ENCODE results near the gene APMAP. TPM values are rescaled to one million over a fixed set of nuclear protein-coding genes. Genes with fewer than 3 reads are reported as not detected.

Gene APMAP
- polyA plus RNA-seq, 3 donors: 92.7 to 98.7 (median 97.6) TPM

DNA sequence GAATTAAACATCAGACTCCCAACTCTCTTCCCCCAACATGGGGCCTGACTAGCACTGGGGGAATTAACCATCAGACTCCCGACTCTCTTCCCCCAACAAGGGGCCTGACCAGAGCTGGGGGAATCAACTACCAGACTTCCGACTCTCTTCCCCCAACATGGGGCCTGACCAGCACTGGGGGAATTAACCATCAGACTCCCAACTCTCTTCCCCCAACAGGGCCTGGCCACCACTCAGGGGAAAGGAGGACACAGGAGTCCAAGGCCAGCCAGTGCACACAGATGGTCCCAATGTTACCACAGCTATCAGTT is 30.4 kb downstream of the APMAP start:
- no peak for DNase-seq (ENCODE audit: extremely low read depth in 1 of 11, low read depth in 9 of 11, low spot score in 4 of 11)

DNA sequence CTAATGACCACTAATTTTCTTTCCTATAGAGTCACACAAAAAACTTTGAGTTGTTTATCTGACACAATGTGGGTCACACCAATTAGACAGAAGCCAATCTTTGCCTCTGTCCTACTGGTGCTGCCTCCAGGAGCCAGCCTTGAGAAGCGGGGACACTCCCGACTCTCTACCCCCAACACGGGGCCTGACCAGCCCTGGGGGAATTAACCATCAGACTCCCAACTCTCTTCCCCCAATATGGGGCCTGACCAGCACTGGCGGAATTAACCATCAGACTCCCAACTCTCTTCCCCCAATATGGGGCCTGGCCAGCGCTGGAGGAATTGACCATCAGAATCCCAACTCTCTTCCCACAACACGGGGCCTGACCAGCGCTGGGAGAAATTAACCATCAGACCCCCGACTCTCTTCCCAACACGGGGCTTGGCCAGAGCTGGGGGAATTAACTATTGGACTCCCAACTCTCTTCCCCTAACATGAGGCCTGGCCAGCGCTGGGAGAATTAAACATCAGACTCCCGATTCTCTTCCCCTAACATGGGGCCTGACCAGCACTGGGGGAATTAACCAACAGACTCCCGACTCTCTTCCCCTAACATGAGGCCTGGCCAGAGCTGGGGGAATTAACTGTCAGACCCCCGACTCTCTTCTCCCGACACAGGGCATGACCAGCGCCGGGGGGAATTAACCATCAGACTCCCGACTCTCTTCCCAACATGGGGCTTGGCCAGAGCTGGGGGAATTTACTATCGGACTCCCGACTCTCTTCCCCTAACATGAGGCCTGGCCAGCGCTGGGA is 31.0 kb downstream of the APMAP start:
- DNase-seq (ENCODE audit: extremely low read depth in 1 of 11, low read depth in 9 of 11, low spot score in 4 of 11): no peak

DNA sequence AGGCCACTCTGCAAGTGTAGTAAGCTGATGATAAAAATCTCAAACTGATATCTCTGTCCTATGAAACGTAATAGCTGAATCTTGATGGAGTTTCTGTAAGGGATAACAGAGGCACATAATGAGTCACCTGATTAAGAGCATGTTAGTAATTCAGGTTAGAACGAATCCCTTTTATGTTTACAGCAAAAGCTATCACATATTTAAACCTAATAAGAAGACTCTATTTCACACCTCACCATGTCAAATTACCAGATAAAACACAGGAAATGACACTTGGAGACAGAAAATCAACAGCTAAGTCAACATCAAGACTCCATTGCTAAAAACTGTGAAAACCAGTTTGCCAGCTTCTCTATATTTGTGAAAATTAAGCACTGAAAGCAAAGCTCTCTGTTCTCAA is 31.7 kb downstream of the APMAP start:
- DNase-seq (ENCODE audit: extremely low read depth in 1 of 11, low read depth in 9 of 11, low spot score in 4 of 11): no peak

DNA sequence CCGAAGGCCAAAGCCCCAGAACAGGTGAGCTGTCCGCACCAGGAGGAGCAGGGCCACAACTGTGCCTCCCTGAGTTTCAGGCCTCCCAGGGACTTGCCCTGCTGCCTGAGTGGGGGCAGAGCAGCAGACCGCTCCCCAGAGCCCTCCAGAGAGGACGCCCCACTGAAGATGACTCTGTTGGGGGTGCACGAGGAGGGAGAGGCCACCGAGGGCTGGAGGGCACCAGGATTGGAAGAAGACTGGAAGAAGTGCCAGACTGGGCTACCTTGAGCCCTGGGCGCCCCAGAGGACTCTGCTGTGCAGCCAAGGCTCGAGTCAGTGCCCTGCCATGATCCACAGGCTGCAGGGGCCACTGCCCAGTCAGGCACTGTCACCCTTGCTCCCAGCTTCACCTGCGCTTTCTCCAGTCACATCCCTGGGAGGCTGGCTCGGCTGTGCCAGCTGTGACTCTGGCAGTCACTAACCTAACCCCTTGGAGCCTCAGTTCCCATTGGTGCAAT is 32.2 kb downstream of the APMAP start:
- DNase-seq (ENCODE audit: extremely low read depth in 1 of 11, low read depth in 9 of 11, low spot score in 4 of 11): no peak

DNA sequence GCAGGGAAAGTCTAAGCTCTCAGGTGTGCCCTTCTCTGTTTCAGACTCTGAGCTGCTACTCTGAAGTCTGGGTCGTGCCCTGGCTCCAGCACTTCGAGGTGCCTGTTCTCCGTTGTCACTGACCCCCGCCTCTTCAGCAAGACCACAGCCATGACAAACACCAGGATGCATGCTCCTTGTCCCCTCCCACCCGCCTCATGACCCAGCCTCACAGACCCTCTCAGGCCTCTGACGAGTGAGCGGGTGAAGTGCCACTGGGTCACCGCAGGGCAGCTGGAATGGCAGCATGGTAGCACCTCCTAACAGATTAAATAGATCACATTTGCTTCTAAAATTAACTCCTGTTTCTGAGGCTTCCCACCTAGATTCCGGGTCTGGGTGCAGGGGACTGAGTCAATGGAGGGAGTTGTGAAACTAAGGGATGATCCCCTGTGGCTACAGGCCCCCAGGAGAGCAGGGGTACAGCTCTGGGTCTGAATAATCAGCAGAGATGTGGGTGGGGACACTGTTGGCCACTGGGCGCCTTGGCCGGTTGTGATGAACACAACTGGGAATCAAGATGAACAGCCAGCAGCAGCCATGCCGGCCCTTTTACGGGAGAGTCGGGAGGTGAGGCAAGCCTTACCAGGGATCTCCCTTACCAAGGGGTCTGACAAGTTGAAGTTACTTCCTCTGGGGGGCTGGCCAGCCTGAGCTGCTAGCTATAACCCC is 32.8 kb downstream of the APMAP start:
- no peak for DNase-seq (ENCODE audit: extremely low read depth in 1 of 11, low read depth in 9 of 11, low spot score in 4 of 11)

DNA sequence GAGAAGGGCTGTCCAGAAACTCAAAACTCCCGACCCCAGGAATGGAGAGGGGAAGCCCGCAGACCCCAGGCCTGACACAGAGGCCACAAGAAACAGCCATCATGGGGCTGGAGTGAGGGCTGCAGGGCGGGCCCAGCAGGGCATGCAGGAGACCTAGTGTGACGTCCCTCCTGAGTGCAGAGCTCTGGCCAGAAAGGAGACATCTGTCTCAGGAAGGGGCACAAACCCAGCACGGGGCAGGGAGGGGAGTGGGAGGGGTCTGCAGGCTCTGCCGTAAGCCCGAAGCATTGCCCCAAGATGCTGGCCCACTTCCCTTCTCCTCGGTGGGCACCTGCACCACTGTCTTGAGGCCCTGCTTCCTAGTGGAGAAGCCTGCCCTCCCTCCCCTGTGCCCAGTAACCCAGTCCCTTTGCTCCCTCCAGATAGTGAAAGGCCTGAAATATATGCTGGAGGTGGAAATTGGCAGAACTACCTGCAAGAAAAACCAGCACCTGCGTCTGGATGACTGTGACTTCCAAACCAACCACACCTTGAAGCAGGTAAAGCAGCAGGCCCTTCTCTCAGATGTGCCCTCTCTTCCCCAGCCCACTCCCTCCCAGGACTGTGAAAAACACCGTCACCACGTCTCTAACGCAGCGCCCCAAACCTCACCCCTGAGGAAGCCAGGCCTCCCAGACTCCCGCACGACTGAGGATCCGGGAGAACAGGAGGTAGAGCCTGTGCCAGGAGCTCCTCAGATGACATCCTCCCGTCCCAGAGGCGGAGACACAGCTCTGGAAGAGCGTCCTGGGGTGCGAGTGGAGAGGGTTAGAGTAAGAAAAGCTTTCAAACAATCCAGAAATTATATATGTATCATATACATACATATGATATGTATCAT is 33.8 kb downstream of the APMAP start:
- no peak for DNase-seq (ENCODE audit: extremely low read depth in 1 of 11, low read depth in 9 of 11, low spot score in 4 of 11)

DNA sequence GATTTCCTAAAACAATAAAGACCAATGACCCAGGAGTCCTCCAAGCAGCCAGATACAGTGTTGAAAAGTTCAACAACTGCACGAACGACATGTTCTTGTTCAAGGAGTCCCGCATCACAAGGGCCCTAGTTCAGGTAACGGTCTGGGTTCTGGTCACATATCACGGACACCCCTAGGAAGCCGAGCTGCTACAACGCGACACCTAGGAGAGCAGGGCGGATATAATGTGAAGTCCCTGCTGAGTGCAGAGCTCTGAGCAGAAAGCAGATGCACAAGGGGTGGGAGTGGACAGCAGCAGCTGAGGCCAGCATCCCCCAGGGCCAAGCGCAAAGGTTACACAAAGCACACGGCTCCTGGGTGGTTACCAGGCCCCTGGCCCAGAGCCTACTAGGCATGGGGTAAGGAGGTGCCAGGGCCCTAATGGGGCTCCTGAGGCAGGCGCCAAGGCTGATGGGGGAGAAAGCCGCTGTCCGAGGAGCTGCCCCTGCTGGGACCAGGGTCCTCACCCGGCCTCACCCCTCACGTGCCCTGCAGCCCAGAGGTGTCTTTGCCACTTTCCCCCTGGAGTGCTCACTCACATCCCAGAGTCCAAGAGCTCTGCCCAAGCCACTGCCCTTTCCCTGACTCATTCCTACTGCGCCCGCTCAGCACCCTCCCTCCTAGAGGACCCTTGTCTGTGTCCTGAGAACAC is 35.1 kb downstream of the APMAP start:
- DNase-seq (ENCODE audit: extremely low read depth in 1 of 11, low read depth in 9 of 11, low spot score in 4 of 11): no peak

DNA sequence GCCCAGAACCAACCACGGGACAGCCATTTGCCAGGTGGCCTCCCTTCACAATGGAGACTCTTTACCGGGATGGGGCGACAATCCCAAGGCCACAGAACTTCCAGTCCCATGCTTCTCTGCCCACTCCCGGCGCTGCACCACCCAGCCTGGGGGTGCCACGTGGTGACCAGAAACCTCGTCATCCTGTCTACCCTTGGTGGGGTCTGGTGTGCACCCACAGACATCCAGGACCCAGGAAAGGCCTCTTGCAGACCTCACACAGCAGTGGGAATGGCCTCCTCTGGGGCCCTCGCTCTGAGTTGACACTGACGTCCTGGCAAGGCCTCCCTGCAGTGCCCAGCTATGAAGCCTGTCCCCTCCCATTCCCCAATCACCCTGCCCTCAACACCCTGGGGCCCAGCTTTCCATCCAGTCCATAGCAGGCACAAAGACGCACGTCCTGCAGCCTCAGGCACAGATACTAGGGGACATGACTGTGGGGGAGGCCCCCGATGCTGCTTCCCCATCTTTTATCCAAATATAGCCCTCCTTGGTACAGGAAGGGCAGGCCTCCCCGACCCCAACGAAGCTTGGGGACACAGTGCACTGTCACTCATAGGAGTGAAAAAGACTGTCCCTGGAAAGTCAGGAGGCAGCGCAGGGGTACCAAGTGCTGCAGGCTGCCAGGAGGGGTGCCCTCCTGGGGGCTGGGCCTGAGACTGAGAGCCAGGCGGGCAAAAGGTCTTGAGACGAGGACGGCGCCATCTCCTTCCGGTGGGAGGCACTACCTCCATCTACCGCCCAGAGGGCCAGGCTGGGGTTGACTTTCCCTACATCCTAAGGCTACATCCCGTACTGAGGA is 36.3 kb downstream of the APMAP start:
- DNase-seq (ENCODE audit: extremely low read depth in 1 of 11, low read depth in 9 of 11, low spot score in 4 of 11): no peak

DNA sequence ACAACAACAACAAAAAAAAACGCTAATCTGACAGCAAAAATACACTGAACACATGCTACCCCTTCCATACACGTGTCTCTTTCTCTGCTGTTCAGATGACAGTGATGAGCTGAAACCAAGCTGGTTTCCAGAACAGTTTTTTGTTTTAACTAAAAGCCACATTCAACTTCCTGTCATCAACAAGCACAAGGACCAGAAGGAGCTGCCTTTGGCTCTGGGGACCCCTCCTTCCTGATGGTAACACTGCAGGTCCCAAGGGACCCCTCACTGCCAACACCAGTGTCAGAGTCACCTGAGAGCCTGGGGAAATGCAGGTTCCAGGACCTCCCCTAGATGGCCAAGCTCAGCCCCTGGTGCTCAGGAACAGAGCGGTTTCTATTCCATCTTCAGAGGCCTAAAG is 37.5 kb downstream of the APMAP start:
- no peak for DNase-seq (ENCODE audit: extremely low read depth in 1 of 11, low read depth in 9 of 11, low spot score in 4 of 11)

DNA sequence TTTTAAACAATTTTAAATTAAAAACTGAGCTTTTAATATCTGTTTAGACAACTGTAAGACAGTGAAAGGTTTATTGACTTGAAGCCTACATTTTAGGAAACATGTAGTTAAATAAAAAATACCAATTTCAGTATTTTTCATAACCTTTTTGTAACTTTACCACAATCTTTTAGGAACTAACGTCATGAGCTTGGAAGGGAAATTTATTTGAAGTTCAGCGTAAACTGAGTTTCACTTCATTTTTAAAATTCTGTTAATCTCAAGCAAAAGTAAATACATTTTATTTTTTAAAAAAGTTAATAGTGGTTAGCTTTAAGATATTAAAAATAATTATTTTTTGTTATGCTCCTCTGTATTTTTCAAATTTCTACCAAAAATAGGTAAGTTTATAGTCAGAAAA is 38.0 kb downstream of the APMAP start:
- no peak for DNase-seq (ENCODE audit: extremely low read depth in 1 of 11, low read depth in 9 of 11, low spot score in 4 of 11)

DNA sequence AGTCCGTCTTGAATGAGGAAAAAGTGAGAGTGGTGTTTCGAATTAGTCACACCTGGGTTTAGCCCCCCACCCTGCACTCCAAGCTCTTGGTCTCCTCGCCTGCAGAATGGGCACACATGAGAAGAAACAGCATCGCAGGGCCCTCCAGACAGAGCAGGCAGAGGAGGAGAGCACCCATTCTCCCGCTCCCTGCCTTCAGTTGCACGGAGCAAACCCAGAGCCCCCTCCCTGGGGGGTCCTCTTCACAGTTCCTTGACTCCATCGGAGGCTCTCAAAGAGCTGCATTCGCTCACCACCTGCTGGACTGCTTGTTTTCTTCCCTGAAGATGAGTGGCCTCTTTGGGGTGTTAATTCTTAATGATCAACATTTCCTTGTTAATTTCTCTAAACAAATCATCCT is 38.4 kb downstream of the APMAP start:
- no peak for DNase-seq (ENCODE audit: extremely low read depth in 1 of 11, low read depth in 9 of 11, low spot score in 4 of 11)

DNA sequence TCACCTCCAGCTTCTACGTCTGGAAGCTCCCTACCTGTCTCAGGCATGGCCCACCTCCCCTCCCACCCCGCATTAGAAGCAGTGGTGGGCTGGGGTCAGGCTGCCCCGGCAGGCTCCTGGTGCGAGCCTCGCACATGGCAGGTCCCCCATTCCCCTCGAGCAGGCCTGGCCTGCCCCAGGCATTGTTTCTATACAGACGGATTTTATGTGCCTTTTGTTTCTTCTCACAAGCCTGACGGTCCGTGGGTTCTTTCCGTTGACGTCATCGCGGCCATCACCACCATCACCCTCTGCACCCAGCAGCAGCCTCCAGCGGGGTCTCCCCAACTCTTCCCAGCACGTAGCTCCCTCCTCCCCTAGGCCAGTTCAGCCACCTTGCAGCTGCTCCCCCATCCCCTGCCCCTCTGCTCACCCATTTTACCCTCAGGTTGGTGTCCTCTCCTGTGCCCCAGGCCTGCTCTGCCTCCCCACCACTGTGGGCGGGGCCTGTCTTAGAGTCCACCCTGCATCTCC is 38.9 kb downstream of the APMAP start:
- DNase-seq (ENCODE audit: extremely low read depth in 1 of 11, low read depth in 9 of 11, low spot score in 4 of 11): no peak

DNA sequence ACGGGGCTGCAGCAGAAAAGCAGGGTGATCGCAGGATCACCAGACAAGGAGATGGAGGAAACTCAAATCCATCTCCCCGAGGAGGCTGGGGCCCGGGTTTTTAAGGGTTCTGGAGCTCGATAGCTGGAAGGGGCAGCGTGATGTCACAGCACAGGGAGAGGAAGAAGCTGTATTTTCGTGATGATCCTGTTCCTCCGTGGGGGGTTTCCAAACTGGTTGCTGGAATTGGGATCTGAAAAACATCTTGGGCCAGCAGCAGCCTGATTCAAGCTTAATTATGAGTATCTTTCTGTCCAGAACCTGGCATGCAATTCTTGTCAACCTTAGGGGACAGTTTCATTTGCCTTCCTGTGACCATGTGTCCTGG is 39.4 kb downstream of the APMAP start:
- DNase-seq (ENCODE audit: extremely low read depth in 1 of 11, low read depth in 9 of 11, low spot score in 4 of 11): no peak

DNA sequence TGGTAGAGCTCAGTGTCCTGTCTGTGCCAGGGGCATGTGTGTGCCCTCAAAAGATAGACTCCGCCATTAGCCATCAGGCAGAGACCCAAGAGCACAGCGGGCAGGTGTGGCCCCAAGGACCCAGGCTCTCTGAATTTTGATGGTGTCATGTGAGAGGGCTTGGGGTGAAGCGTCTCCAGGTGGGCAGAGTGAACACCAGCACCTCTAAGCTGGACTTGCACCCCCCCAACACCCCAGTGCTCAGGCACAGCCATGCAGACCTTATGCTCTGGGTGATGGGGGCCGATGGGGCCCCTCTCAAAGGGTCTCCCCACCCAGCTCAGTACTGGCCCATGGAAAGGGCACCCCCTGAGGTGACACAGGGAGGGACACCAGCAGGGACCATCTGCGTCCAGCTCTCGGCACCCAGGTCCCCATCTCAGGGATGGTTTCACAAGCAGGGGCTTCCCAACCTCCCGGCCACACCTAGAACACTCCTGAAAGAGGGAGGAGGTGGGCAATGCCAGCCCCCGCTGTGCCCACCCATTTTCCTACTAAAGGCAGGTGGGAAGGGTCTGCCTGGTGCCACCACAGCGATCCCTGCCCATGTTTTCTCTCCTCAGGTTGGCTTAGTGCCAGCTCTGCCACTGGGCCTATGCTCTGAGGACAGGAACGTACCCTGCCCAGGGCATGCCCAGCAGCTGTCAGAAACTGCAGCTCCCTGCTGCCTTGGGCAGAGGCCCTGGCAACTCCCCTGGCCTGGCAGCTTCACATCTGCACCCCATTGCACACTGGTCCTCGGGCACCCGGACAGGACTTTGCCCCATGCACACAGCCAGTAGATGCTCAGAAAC is 40.0 kb downstream of the APMAP start:
- no peak for DNase-seq (ENCODE audit: extremely low read depth in 1 of 11, low read depth in 9 of 11, low spot score in 4 of 11)

DNA sequence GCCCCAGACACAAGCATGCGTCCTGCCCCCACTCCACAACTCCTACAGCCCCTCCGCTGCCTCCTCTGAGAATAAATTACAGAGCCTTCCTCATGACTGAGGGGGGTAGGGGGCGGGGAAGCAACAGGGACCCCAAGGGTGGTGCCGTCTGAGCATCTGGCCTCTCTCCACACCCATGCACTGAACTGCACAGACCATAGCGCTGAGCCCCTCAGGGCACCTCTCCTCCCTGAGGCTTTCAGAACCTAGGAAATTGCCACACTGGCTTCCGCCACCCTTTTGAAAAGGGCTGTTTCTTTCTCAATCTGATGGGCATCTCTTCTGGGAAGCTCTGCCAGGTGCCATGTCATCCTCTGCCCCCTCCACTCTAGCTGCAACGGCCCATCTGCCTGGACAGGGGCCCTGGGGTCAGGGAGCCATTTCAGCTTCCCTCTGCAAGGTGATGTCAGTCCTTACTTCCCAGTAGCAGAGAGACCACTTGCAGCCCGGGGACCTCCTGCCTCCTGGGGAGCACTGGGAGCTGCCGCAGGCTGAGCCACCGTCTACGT is 40.9 kb downstream of the APMAP start:
- DNase-seq (ENCODE audit: extremely low read depth in 1 of 11, low read depth in 9 of 11, low spot score in 4 of 11): no peak

DNA sequence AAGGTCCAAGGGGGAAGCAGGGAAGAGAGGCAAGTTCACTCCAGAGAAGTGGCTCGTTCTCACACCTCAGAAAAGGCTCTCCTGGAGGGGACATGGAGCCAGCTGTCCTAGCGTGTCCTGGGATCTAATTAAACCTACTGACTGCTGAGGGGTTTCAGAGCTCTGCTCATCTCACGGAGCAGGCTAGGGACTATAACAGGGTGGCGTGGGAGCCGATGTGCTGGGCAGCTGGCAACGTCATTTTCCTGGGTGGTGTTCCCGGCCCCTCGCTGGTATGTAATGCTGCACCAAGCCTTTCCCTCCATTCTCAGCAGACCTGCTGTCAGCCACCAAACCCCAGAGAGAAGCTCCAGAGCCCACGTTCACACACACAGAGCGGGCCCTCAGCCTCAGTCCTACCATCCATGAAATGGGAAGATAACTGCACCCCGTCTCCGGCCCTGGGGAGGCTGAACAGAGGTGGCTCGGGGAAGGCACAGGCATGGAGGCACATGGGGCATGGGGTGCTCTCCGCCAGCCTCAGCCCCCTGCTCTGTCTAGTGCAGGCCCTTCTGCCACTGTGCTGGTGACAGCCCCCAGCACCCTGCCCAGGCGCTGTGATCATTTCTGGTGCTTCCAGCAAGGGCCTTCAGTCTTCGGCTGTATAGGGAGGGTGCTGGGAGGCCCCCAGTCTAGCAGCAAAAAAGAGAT is 41.6 kb downstream of the APMAP start:
- DNase-seq (ENCODE audit: extremely low read depth in 1 of 11, low read depth in 9 of 11, low spot score in 4 of 11): no peak
